GM12878 (cell line): Measurements from ENCODE around the gene TMED1. TPM values are rescaled to one million over a fixed set of nuclear protein-coding genes. Genes with fewer than 3 reads are reported as not detected.
A peak's percentile ranks its signal among the peaks of the same experiment; 100 is the strongest.

Source experiments
- ATAC-seq: fragments of 200-7000 bp; cut with Tn5 transposase; 3 replicates; pipeline ENCODE4 v1.9.1; 2020; ENCODE audit warnings: mild to moderate bottlenecking, moderate library complexity
- BruUV-seq: library from RNA; stranded (reverse); fragments of 400-500 nt; replicated peaks from 2 replicates; lab custom pipeline; 2021; lab: Mats Ljungman, UMichigan
- CTCF ChIA-PET: fragments of 300-600 bp; sonication (Branson Sonifier 250); formaldehyde crosslinking; extraction: SDS; loops from one replicate; lab custom pipeline; 2021; ENCODE audit warnings: inconsistent platforms; lab: Yijun Ruan, JAX
- POLR2A ChIA-PET: fragments of 350-600 bp; formaldehyde crosslinking; extraction: SDS; loops from one replicate; lab custom pipeline; 2021; ENCODE audit warnings: inconsistent platforms; lab: Charles Lee
- RAD21 ChIA-PET: fragments of 300-600 bp; sonication (Branson Sonifier 250); formaldehyde crosslinking; loops from one replicate; lab custom pipeline; 2023; ENCODE audit warnings: antibody characterized with exemption; ENCODE audit not compliant: unreplicated experiment; lab: Charles Lee
- SMC1A ChIA-PET: fragments of 300-600 bp; sonication (Branson Sonifier 250); formaldehyde crosslinking; loops from one replicate; lab custom pipeline; 2023; ENCODE audit not compliant: unreplicated experiment, uncharacterized antibody; lab: Charles Lee
- DNase-seq: peaks from one replicate; pipeline ENCODE4 v3.0.0-alpha.2; 2011; ENCODE audit warnings: low read depth, low spot score
- FAIRE-seq: peaks from 3 replicates; lab custom pipeline; 2011; peaks lifted over from hg19 to GRCh38; lab: Jason Lieb, UNC
- H2AFZ ChIP-seq: 2 replicates; pipeline ENCODE4 v1.6.0; 2011; ENCODE audit warnings: low read depth, low read length, control low read depth; ENCODE audit not compliant: control insufficient read depth
- H3K27ac ChIP-seq: 2 replicates; pipeline ENCODE4 v1.5.1; 2011; ENCODE audit warnings: control low read depth; ENCODE audit not compliant: control insufficient read depth, insufficient read depth
- H3K27me3 ChIP-seq, 2 experiments: replicated peaks in 1 of 2; 2 replicates each; pipeline versions ENCODE4 v1.6.0 to v1.6.1; 2011; ENCODE audit warnings: low read length in 1 of 2; ENCODE audit not compliant: control insufficient read depth in 2 of 2, insufficient read depth in 2 of 2
- H3K36me3 ChIP-seq, 2 experiments: 2 replicates each; pipeline ENCODE4 v1.5.1; 2011; ENCODE audit warnings: low read length in 1 of 2; ENCODE audit not compliant: control insufficient read depth in 2 of 2, insufficient read depth in 2 of 2
- H3K4me1 ChIP-seq: 2 replicates; pipeline ENCODE4 v1.6.1; 2011; ENCODE audit warnings: mild to moderate bottlenecking, low read length, moderate library complexity, mixed read lengths; ENCODE audit not compliant: control insufficient read depth, insufficient read depth
- H3K4me2 ChIP-seq: 2 replicates; pipeline ENCODE4 v1.6.0; 2011; ENCODE audit warnings: control low read depth; ENCODE audit not compliant: control insufficient read depth, insufficient read depth
- H3K4me3 ChIP-seq: fragments of 200-600 bp; sonication (generic); 2 replicates; pipeline ENCODE4 v1.5.1; 2016
- H3K79me2 ChIP-seq: 2 replicates; pipeline ENCODE4 v1.6.0; 2011; ENCODE audit warnings: low read length; ENCODE audit not compliant: control insufficient read depth, insufficient read depth
- H3K9ac ChIP-seq: 2 replicates; pipeline ENCODE4 v1.8.0; 2011; ENCODE audit warnings: low read length, control low read depth, mixed read lengths; ENCODE audit not compliant: control insufficient read depth, insufficient read depth
- H3K9me3 ChIP-seq: replicated peaks from 3 replicates; pipeline ENCODE4 v1.5.1; 2011; ENCODE audit warnings: mild to moderate bottlenecking, low read length; ENCODE audit not compliant: control insufficient read depth, insufficient read depth
- H4K20me1 ChIP-seq: 2 replicates; pipeline ENCODE4 v1.6.0; 2011; ENCODE audit not compliant: control insufficient read depth, insufficient read depth
- POLR2A ChIP-seq: IDR thresholded peaks from 2 replicates; pipeline ENCODE4 v1.6.1; 2011; ENCODE audit warnings: low read depth, mild to moderate bottlenecking, low read length
- RELA ChIP-seq: fragments of 450-650 bp; IDR thresholded peaks from 2 replicates; pipeline ENCODE4 v1.8.0; 2014; ENCODE audit warnings: borderline replicate concordance; ENCODE audit not compliant: partially characterized antibody
- SIX5 ChIP-seq: IDR thresholded peaks from 2 replicates; pipeline ENCODE4 v1.6.1; 2011; ENCODE audit warnings: mild to moderate bottlenecking, low read depth, low read length, moderate library complexity; ENCODE audit not compliant: severe bottlenecking
- SP1 ChIP-seq: IDR thresholded peaks from one replicate; pipeline ENCODE4 v1.6.1; 2011; ENCODE audit warnings: low read depth, low read length
- SRF ChIP-seq, 2 experiments: IDR thresholded peaks; 2 replicates each; pipeline ENCODE4 v1.6.1; 2011; ENCODE audit warnings: low read depth in 2 of 2, low read length in 2 of 2, mild to moderate bottlenecking in 1 of 2, moderate library complexity in 1 of 2
- WGBS: methylation state at CpG from one replicate; pipeline ENCODE4 v1.1.6; 2016; ENCODE audit warnings: low lambda C conversion rate; ENCODE audit not compliant: insufficient replicate concordance, insufficient coverage; ENCODE audit errors: missing lambda C conversion rate; 5-methylcytosine and 5-hydroxymethylcytosine counted together
- in situ Hi-C: fragments of 300-500 bp; cut with MboI; formaldehyde crosslinking; loops from 9 replicates; pipeline ENCODE4 v1.14.3; 2018; ENCODE audit warnings: mixed read lengths
- intact Hi-C: fragments of 100-400 bp; cut with micrococcal nuclease; formaldehyde crosslinking; loops from one replicate; pipeline ENCODE4 v1.14.2; 2022; ENCODE audit not compliant: unreplicated experiment
- polyA plus RNA-seq, 11 experiments: library from polyadenylated mRNA; depleted of rRNA in 4 of 11; unstranded in 6 of 11; stranded (reverse) in 5 of 11; fragments of >200 nt; fragmentation: Nextera tagmentation in 4 of 11; fragmentation: Illumina TruSeq in 1 of 11; extraction: Ambion mirVana in 4 of 11; extraction: Trizol in 1 of 11; gene quantifications; 1 replicate in 1 of 11; 2 replicates in 10 of 11; pipeline versions ENCODE4 v1.2.1 to v1.2.3, GENCODE V29; 2011 to 2016; ENCODE audit warnings: inconsistent platforms in 2 of 11, missing spikeins in 2 of 11, low read depth in 1 of 11
- total RNA-seq, 4 experiments: library from RNA; depleted of rRNA in 3 of 4; stranded (reverse); fragments of >200 nt in 3 of 4; fragmentation: Illumina TruSeq in 1 of 4; extraction: Trizol in 1 of 4; gene quantifications; 2 replicates each; pipeline versions ENCODE4 v1.2.1 to v1.2.3, GENCODE V29; 2013 to 2021

The TMED1 gene
- total and polyA plus RNA-seq, 10 of the 15 experiments (the other 5 are each of a cell fraction or from before 2014, with no cell fraction given) = 0.60 to 23.1 (median 12.3) TPM

DNA sequence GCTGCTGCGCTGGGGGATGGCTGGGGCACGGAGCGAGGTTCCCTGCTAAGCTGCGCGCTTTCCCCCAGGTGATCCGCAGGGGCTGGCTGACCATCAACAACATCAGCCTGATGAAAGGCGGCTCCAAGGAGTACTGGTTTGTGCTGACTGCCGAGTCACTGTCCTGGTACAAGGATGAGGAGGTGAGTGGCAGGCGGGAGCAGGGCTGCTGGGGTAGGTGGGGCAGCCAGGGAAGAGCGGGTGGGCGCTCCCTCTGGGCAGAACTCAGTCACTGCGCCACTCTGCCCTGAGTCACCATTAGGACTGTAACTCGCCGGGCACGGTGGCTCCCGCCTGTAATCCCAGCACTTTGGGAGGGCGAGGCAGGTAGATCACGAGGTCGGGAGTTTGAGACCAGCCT, 23.8 kb downstream of the TMED1 start (continued):
- no peak for TF ChIP-seq RELA

DNA sequence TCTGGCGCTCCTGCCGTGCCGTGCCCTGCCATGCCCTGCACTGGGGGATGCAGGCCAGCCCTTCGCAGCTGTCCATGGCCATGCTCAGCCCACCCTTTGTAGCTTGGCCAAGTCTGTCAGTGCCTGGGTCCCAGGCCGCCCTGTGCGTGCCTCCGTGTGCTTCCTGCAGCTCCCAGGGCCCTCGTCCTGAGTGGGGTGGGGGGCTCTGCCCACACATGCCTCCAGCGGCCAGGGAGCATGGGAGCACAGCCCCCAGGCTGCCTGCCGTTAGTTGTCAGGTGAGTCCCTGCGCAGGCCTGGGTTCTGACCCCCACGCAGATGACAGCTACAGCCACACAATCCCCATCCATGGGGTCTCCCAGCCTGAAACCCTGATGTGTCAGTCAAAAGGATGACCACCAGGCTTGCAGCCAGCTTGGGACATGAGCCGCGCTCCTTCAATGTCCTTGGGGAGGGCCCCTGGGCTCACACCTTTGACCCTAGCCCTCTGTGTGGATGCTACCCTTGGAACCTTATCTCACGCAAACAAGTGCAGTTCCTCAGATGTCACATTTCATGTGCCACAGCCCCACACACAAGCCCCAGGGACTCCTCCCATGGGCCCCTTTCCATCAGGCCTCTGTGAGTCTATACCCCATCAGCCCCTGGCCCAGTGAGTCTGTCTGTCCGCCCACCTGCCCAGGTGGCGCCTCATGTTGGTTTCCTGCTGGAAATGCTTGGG, 24.5 kb downstream of the TMED1 start:
- intact Hi-C loops (no loop called here), in situ Hi-C loops (no loop called here)
- Histone ChIP-seq H3K4me1 (no peaks in the 10 kb centered on the region; the same call in 1 of the 2 replicates), H2AFZ (no peak overlapping the region), H4K20me1 (no peaks in the 10 kb centered on the region; the same call in 1 of the 2 replicates), H3K79me2 (no peaks in the 10 kb centered on the region), H3K4me2 (no peak overlapping the region), H3K27me3 (no peaks in the 10 kb centered on the region), H3K9ac (no peak overlapping the region), H3K27ac (no peak overlapping the region), H3K9me3 (no peaks in the 10 kb centered on the region), H3K36me3 (peaks cover 0 to 17% of the 10 kb centered on the region in 2 experiments; a peak in 3 of 4 replicates), H3K4me3 (no peak overlapping the region)
- DNase-seq (no peak), FAIRE-seq (no peak), ATAC-seq (no peak)
- WGBS = 91% methylated on average over 17 of the region's 17 CpGs
- ChIA-PET SMC1A (no interaction called here), POLR2A (interaction anchor here (1.1 kb wide), 1 partner anchor 9 kb away, joined by 3 read pairs; no protein-coding TSS in a partner anchor), CTCF (no interaction called here), RAD21 (no interaction called here)
- TF ChIP-seq SIX5 (no peak), POLR2A (peak; percentile 58; the same call in 1 of the 2 replicates), SP1 (no peak)
- BruUV-seq = no TSS peak

DNA sequence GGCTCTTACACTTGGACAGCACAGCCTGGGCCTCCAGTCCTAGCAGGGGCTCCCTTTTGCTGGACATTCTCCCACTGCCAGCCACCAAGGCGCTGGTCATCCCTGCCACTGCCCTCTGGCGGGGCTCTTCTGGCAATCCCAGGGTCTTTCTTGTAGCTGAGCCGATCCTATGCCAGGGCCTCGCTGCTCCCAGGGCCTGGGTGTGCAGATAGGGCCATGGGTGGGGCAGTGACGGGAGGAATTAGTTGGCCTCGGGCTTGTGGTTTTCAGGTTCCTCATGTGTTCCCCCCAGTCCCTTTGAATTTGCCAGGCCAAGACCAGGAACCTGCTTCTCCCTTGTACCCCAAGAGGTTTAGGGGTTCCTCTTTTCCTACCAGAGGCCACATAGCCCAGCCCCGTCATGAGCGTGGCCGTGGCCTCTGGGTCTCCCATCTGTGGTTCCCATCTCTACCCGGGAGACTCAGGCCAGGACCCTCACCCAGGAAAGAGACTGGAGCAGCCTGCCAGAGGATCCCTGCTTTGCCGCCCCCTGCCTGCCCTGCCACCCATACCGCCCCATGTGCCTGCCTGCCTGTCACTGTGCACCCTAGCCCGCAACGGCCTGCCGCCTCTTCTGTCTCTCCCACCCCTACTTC, 26.2 kb downstream of the TMED1 start:
- no peaks in the 10 kb centered on the region for H3K79me2 ChIP-seq
- ATAC-seq = no peak
- WGBS = 97% methylated on average over 14 of the region's 15 CpGs
- TF ChIP-seq SP1 (no peak), SRF (IDR thresholded peaks at IDR 0.05; ENCODE audit: low read depth in 2 of 2, low read length in 2 of 2) (no peak)
- TF ChIP-seq, all 136 proteins: peak for 0
- ChIA-PET SMC1A (no interaction called here), POLR2A (no interaction called here), CTCF (interaction anchor here (0.8 kb wide), 1 partner anchor 49 kb away, joined by 3 read pairs; no protein-coding TSS in a partner anchor), RAD21 (no interaction called here)
- Histone ChIP-seq H3K27ac (no peak overlapping the region), H3K27me3 (no peaks in the 10 kb centered on the region), H3K36me3 (peaks cover 0 to 19% of the 10 kb centered on the region in 2 experiments), H3K9ac (no peak overlapping the region), H3K4me3 (no peak overlapping the region), H4K20me1 (no peaks in the 10 kb centered on the region), H3K4me2 (no peak overlapping the region), H3K9me3 (no peaks in the 10 kb centered on the region), H3K4me1 (no peaks in the 10 kb centered on the region; the same call in 1 of the 2 replicates), H2AFZ (no peak overlapping the region)
- in situ Hi-C loops = no loop called here
- intact Hi-C loops = no loop called here
- no peak for FAIRE-seq
- BruUV-seq = no TSS peak
- no peak for DNase-seq
